Subcutaneous abdominal adipose tissue (tissue), 5 donors: ENCODE measurements around the gene CRY2.
"Not testable (repeated sequence)": the region's sequence is repeated elsewhere in the genome, so short reads cannot be mapped to it uniquely, and the experiment has no call there.

Source experiments
- H3K27ac ChIP-seq: one replicate; pipeline ENCODE4 v1.7.0; 2013; ENCODE audit warnings: low read depth, mild to moderate bottlenecking, inconsistent platforms, low read length, moderate library complexity
- H3K27me3 ChIP-seq, 5 donors: one replicate each; pipeline ENCODE4 v1.7.0; 2013; ENCODE audit warnings: low read length in 5 of 5, inconsistent platforms in 1 of 5; ENCODE audit not compliant: control insufficient read depth in 5 of 5, insufficient read depth in 4 of 5
- H3K36me3 ChIP-seq, 5 donors: one replicate each; pipeline ENCODE4 v1.7.0; 2013; ENCODE audit warnings: low read length in 5 of 5; ENCODE audit not compliant: control insufficient read depth in 5 of 5, insufficient read depth in 5 of 5
- H3K4me1 ChIP-seq, 5 donors: one replicate each; pipeline ENCODE4 v1.7.0; 2013; ENCODE audit warnings: low read length in 5 of 5, mild to moderate bottlenecking in 3 of 5, moderate library complexity in 1 of 5; ENCODE audit not compliant: control insufficient read depth in 5 of 5, insufficient read depth in 5 of 5
- H3K4me3 ChIP-seq, 5 donors: one replicate each; pipeline ENCODE4 v1.7.0; 2013; ENCODE audit warnings: low read length in 5 of 5, low read depth in 1 of 5
- H3K9ac ChIP-seq, 5 donors: one replicate each; pipeline ENCODE4 v1.7.0; 2013; ENCODE audit warnings: low read length in 5 of 5, mild to moderate bottlenecking in 4 of 5, moderate library complexity in 3 of 5
- H3K9me3 ChIP-seq, 5 donors: one replicate each; pipeline ENCODE4 v1.7.0; 2013; ENCODE audit warnings: low read length in 5 of 5; ENCODE audit not compliant: control insufficient read depth in 5 of 5
- donor health status: healthy.
- donor health status: healthy.
- donor health status: healthy.
- donor health status: healthy.
- donor health status: healthy.

Gene CRY2

DNA sequence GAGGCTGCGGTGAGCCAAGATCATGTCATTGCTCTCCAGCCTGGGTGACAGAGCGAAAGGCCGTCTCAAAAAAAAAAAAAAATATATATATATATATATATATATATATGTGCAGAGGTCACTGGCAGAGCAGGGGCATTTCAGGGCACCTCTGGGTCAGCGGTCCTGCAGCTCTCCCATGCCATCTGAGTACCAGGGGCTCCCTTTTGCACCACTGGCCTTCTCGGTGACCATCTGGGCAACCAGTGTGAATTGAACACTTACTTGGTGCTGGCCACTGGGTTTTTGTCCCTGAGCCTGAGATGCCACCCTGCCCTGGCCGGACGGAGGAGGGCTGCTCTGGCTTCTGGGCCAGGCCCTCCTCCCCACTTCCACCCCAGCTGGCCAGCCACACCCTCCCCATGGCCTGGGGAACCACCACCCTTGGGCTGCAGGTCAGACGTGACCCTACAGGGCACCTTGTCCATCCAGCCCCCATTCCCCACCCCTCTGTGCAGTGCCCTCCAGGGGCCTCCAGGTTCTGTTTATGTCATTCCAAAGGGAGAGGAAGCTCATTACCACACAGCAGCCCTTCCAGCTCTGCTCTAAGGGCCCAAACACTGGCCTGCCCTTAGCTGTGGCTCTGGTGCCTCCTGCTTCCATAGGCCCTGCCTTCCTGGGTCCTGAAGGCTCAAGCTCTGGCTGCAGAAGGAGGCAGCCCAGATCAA lies 48.4 kb downstream of the CRY2 start:
- no peak overlapping the region for H3K4me3 ChIP-seq
- no peaks in the 10 kb centered on the region for H3K36me3 ChIP-seq
- H3K27me3 ChIP-seq = peaks cover 0 to 21% (median 10%) of the 10 kb centered on the region in 5 donors
- no peaks in the 10 kb centered on the region for H3K9me3 ChIP-seq
- H3K4me1 ChIP-seq = peaks cover 0 to 20% (median 16%) of the 10 kb centered on the region in 5 donors
- no peak overlapping the region for H3K9ac ChIP-seq
- H3K27ac ChIP-seq = no peak overlapping the region

- H3K9me3 ChIP-seq = no peaks in the 10 kb centered on the region
- no peak overlapping the region for H3K27ac ChIP-seq
- peaks cover 0 to 25% (median 23%) of the 10 kb centered on the region in 5 donors for H3K4me1 ChIP-seq
- no peak overlapping the region for H3K4me3 ChIP-seq
- no peak overlapping the region for H3K9ac ChIP-seq
- peaks cover 0 to 21% (median 10%) of the 10 kb centered on the region in 5 donors for H3K27me3 ChIP-seq
- H3K36me3 ChIP-seq = no peaks in the 10 kb centered on the region
Observed at GRCh38 chr11:45896422-45896984, 49.2 kb downstream of the CRY2 start.

DNA sequence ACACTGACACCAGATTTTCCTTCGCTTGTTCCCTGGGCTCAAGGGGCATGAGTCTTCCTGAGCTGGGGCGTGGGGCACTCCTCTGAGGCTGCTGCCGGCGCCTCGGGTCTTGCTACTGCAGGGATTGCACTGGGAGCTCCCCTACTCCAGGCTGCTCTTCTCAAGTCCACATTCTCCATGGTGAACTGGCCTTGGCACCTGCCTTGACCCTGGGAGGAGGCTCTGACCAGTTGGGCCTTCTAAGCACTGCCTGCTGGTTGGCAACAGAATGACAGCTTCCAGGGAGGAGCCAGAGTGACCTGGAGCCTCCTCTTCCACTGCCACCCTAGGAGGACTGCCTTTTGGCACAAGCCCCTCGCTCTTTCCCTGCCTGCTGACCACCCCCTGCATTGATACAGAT lies 50.3 kb downstream of the CRY2 start:
- Histone ChIP-seq H3K4me3 (no peak overlapping the region), H3K27ac (no peak overlapping the region), H3K9ac (no peak overlapping the region), H3K27me3 (peaks cover 0 to 21% (median 10%) of the 10 kb centered on the region in 5 donors), H3K9me3 (no peaks in the 10 kb centered on the region), H3K36me3 (peaks cover 0 to 2% (median 0%) of the 10 kb centered on the region in 5 donors), H3K4me1 (peaks cover 0 to 25% (median 23%) of the 10 kb centered on the region in 5 donors)

GRCh38 chr11:45899086-45899447 lies 51.8 kb downstream of the CRY2 start:
- Histone ChIP-seq H3K36me3 (peaks cover 0 to 15% (median 9%) of the 10 kb centered on the region in 5 donors), H3K4me3 (peak overlapping the region in 3 of 5 donors; percentile 49 to 63 (median 63)), H3K27me3 (peaks cover 0 to 19% (median 6%) of the 10 kb centered on the region in 5 donors), H3K4me1 (peaks cover 0 to 25% (median 23%) of the 10 kb centered on the region in 5 donors), H3K9me3 (no peaks in the 10 kb centered on the region), H3K9ac (no peak overlapping the region), H3K27ac (no peak overlapping the region)

GRCh38 chr11:45899448-45900174 lies 52.3 kb downstream of the CRY2 start:
- Histone ChIP-seq H3K27ac (no peak overlapping the region), H3K9ac (no peak overlapping the region), H3K4me1 (peaks cover 0 to 25% (median 23%) of the 10 kb centered on the region in 5 donors), H3K4me3 (peak overlapping the region in 3 of 5 donors; percentile 49 to 63 (median 63)), H3K36me3 (peaks cover 0 to 20% (median 11%) of the 10 kb centered on the region in 5 donors), H3K27me3 (peaks cover 0 to 19% (median 6%) of the 10 kb centered on the region in 5 donors), H3K9me3 (no peaks in the 10 kb centered on the region)

DNA sequence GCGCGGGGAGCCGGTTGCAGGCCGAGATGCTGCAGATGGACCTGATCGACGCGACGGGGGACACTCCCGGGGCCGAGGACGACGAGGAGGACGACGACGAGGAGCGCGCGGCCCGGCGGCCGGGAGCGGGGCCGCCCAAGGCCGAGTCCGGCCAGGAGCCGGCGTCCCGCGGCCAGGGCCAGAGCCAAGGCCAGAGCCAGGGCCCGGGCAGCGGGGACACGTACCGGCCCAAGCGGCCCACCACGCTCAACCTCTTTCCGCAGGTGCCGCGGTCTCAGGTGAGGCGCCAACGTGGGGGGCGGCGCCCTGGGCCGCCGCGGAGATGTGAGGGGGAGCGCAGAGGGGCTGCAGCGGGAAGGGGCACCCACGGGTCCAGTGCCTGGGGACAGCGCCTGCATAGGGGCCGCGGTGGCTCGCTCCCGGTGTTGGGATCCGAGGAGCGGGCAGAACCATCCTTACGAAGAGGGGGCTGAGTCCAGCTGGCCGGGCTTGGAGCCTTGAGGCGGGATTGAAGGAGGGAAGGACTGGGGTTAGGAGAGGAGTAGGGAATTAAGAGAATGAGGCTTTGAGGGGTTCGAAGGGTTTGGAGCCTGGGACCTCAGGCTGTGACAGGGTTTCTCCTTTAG lies 53.0 kb downstream of the CRY2 start:
- H3K9ac ChIP-seq = peak overlapping the region in 3 of 5 donors; percentile 19 to 66 (median 23)
- H3K4me3 ChIP-seq = peak overlapping the region; percentile 55 to 71 (median 63)
- H3K4me1 ChIP-seq = peaks cover 0 to 25% (median 23%) of the 10 kb centered on the region in 5 donors
- not testable (repeated sequence) for H3K27ac ChIP-seq, H3K9me3 ChIP-seq
- peaks cover 0 to 19% (median 6%) of the 10 kb centered on the region in 5 donors for H3K27me3 ChIP-seq
- H3K36me3 ChIP-seq = peaks cover 0 to 26% (median 12%) of the 10 kb centered on the region in 5 donors

- Histone ChIP-seq H3K27ac (no peak overlapping the region), H3K4me3 (peak overlapping the region; percentile 55 to 71 (median 63)), H3K27me3 (peaks cover 0 to 16% (median 1%) of the 10 kb centered on the region in 5 donors), H3K36me3 (peaks cover 0 to 28% (median 12%) of the 10 kb centered on the region in 5 donors), H3K4me1 (peaks cover 0 to 25% (median 23%) of the 10 kb centered on the region in 5 donors), H3K9ac (peak overlapping the region in 3 of 5 donors; percentile 19 to 66 (median 23)), H3K9me3 (no peaks in the 10 kb centered on the region)
Observed at GRCh38 chr11:45900916-45901617, 53.8 kb downstream of the CRY2 start.

GRCh38 chr11:45901626-45902025 lies 54.4 kb downstream of the CRY2 start:
- Histone ChIP-seq H3K4me3 (peak overlapping the region in 1 of 5 donors; percentile 22), H3K9ac (no peak overlapping the region), H3K9me3 (no peaks in the 10 kb centered on the region), H3K4me1 (peaks cover 0 to 25% (median 23%) of the 10 kb centered on the region in 5 donors), H3K27me3 (peaks cover 0 to 16% (median 0%) of the 10 kb centered on the region in 5 donors), H3K36me3 (peaks cover 0 to 28% (median 12%) of the 10 kb centered on the region in 5 donors), H3K27ac (no peak overlapping the region)
